ENCODE measurements around the gene FMNL2.

FMNL2 gene

DNA sequence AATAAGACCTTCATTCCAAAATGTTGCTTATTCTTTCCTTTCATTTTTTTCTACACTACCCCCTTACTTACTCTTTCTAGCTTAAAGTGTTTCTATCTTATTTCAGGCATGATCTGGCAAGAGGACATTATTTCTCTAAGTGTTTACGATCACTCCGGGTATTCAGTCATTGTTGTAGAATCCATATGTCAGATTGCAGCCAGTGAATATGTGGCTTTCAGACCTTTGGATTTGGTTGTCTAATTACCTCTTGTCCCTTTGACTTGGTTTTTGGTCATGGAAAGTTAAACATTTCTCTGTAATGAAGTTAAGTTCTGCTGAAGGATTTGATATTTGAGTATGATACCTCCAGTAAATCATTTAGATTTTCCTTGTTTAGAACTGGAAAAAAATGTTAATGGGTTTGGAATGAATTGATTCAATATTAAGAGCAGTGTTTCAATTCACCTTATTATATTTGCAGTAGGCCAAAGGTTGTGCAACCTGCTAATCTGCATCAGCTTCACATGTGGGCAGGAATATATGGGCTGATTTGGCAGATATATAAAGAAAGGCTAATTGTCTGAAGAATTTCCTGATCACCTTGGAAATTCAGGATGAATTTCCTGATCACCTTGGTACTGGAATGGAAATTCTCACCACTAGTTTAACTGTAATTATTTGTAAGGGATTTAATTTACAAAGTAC, 227.4 kb downstream of the FMNL2 start:
- ATAC-seq, result no peak
- TF ChIP-seq, protein P1, sequence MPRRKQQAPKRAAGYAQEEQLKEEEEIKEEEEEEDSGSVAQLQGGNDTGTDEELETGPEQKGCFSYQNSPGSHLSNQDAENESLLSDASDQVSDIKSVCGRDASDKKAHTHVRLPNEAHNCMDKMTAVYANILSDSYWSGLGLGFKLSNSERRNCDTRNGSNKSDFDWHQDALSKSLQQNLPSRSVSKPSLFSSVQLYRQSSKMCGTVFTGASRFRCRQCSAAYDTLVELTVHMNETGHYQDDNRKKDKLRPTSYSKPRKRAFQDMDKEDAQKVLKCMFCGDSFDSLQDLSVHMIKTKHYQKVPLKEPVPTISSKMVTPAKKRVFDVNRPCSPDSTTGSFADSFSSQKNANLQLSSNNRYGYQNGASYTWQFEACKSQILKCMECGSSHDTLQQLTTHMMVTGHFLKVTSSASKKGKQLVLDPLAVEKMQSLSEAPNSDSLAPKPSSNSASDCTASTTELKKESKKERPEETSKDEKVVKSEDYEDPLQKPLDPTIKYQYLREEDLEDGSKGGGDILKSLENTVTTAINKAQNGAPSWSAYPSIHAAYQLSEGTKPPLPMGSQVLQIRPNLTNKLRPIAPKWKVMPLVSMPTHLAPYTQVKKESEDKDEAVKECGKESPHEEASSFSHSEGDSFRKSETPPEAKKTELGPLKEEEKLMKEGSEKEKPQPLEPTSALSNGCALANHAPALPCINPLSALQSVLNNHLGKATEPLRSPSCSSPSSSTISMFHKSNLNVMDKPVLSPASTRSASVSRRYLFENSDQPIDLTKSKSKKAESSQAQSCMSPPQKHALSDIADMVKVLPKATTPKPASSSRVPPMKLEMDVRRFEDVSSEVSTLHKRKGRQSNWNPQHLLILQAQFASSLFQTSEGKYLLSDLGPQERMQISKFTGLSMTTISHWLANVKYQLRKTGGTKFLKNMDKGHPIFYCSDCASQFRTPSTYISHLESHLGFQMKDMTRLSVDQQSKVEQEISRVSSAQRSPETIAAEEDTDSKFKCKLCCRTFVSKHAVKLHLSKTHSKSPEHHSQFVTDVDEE (CRISPR knock-in tag; IDR thresholded peaks at IDR 0.05), result no peak
- TF ChIP-seq ZNF70 (CRISPR knock-in tag; IDR thresholded peaks at IDR 0.05) (no peak), PPARA (CRISPR knock-in tag; IDR thresholded peaks at IDR 0.05; ENCODE audit: borderline replicate concordance) (no peak), ZC3H10 (CRISPR knock-in tag; IDR thresholded peaks at IDR 0.05) (0 out of 2 replicates have a peak, but pooled peaks have one; percentile 64), ISL1 (CRISPR knock-in tag; IDR thresholded peaks at IDR 0.05) (peak; percentile 75)

DNA sequence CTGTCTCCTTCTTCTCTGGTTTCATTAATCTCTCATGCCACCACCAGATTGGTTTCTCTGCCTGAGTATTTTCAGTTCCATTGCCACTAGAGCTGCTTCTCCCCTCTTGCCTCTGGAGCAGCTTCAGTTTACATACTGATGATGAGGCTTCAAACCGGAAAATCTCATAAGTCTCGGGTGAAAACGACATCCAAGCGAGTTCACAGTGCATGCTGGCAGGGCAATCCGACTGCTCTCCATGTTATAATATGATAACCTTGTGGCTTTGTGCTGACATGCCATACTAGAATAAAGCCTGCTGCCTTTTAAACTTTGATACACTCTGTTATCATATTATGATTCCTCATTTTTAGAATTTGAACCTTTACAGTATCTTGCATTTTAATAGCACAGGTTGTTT, 228.8 kb downstream of the FMNL2 start:
- TF ChIP-seq ZFP30 (CRISPR knock-in tag; IDR thresholded peaks at IDR 0.05) (no peak), ESRRG (CRISPR knock-in tag; IDR thresholded peaks at IDR 0.05) (no peak), PPARA (CRISPR knock-in tag; IDR thresholded peaks at IDR 0.05; ENCODE audit: borderline replicate concordance) (no peak), TCF4 (CRISPR knock-in tag; IDR thresholded peaks at IDR 0.05; ENCODE audit: borderline replicate concordance) (no peak), GLIS3 (CRISPR knock-in tag; IDR thresholded peaks at IDR 0.05) (no peak), ARNTL (CRISPR knock-in tag; IDR thresholded peaks at IDR 0.05; ENCODE audit: borderline replicate concordance, low read depth) (no peak), ZNF70 (CRISPR knock-in tag; IDR thresholded peaks at IDR 0.05) (no peak), OSR1 (CRISPR knock-in tag; IDR thresholded peaks at IDR 0.05) (no peak), TOX (CRISPR knock-in tag; IDR thresholded peaks at IDR 0.05; ENCODE audit: borderline replicate concordance) (no peak), ZFP3 (CRISPR knock-in tag; IDR thresholded peaks at IDR 0.05) (no peak)
- TF ChIP-seq, protein P2, sequence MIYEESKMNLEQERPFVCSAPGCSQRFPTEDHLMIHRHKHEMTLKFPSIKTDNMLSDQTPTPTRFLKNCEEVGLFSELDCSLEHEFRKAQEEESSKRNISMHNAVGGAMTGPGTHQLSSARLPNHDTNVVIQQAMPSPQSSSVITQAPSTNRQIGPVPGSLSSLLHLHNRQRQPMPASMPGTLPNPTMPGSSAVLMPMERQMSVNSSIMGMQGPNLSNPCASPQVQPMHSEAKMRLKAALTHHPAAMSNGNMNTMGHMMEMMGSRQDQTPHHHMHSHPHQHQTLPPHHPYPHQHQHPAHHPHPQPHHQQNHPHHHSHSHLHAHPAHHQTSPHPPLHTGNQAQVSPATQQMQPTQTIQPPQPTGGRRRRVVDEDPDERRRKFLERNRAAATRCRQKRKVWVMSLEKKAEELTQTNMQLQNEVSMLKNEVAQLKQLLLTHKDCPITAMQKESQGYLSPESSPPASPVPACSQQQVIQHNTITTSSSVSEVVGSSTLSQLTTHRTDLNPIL (CRISPR knock-in tag; IDR thresholded peaks at IDR 0.05; ENCODE audit: low read depth), result no peak
- TF ChIP-seq, protein P3, sequence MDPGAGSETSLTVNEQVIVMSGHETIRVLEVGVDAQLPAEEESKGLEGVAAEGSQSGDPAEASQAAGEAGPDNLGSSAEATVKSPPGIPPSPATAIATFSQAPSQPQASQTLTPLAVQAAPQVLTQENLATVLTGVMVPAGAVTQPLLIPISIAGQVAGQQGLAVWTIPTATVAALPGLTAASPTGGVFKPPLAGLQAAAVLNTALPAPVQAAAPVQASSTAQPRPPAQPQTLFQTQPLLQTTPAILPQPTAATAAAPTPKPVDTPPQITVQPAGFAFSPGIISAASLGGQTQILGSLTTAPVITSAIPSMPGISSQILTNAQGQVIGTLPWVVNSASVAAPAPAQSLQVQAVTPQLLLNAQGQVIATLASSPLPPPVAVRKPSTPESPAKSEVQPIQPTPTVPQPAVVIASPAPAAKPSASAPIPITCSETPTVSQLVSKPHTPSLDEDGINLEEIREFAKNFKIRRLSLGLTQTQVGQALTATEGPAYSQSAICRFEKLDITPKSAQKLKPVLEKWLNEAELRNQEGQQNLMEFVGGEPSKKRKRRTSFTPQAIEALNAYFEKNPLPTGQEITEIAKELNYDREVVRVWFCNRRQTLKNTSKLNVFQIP (CRISPR knock-in tag; IDR thresholded peaks at IDR 0.05; ENCODE audit: borderline replicate concordance, low read depth), result no peak
- TF ChIP-seq, protein P1 (CRISPR knock-in tag; IDR thresholded peaks at IDR 0.05), result no peak
- TF ChIP-seq, protein P4, sequence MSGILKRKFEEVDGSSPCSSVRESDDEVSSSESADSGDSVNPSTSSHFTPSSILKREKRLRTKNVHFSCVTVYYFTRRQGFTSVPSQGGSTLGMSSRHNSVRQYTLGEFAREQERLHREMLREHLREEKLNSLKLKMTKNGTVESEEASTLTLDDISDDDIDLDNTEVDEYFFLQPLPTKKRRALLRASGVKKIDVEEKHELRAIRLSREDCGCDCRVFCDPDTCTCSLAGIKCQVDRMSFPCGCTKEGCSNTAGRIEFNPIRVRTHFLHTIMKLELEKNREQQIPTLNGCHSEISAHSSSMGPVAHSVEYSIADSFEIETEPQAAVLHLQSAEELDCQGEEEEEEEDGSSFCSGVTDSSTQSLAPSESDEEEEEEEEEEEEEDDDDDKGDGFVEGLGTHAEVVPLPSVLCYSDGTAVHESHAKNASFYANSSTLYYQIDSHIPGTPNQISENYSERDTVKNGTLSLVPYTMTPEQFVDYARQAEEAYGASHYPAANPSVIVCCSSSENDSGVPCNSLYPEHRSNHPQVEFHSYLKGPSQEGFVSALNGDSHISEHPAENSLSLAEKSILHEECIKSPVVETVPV (CRISPR knock-in tag; IDR thresholded peaks at IDR 0.05), result no peak
- TF ChIP-seq, protein P5, sequence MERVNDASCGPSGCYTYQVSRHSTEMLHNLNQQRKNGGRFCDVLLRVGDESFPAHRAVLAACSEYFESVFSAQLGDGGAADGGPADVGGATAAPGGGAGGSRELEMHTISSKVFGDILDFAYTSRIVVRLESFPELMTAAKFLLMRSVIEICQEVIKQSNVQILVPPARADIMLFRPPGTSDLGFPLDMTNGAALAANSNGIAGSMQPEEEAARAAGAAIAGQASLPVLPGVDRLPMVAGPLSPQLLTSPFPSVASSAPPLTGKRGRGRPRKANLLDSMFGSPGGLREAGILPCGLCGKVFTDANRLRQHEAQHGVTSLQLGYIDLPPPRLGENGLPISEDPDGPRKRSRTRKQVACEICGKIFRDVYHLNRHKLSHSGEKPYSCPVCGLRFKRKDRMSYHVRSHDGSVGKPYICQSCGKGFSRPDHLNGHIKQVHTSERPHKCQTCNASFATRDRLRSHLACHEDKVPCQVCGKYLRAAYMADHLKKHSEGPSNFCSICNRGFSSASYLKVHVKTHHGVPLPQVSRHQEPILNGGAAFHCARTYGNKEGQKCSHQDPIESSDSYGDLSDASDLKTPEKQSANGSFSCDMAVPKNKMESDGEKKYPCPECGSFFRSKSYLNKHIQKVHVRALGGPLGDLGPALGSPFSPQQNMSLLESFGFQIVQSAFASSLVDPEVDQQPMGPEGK (CRISPR knock-in tag; IDR thresholded peaks at IDR 0.05; ENCODE audit: borderline replicate concordance), result no peak
- no peak for ATAC-seq
